NT2/D1 (cell line): ENCODE measurements around the gene SEZ6.

Experiments
- DNase-seq: peaks from one replicate; pipeline ENCODE4 v3.0.0-alpha.2; 2011; ENCODE audit warnings: low read depth, low spot score
- H3K27me3 ChIP-seq: 2 replicates; pipeline ENCODE4 v1.6.0; 2011; ENCODE audit warnings: mild to moderate bottlenecking; ENCODE audit not compliant: insufficient read length, insufficient read depth
- H3K36me3 ChIP-seq: 2 replicates; pipeline ENCODE4 v1.6.1; 2011; ENCODE audit warnings: mild to moderate bottlenecking, low read length, mixed read lengths; ENCODE audit not compliant: insufficient read depth, insufficient read length
- H3K4me1 ChIP-seq: 2 replicates; pipeline ENCODE4 v1.5.1; 2011; ENCODE audit not compliant: insufficient read depth, insufficient read length
- H3K4me3 ChIP-seq: 2 replicates; pipeline ENCODE4 v1.5.1; 2011; ENCODE audit warnings: low read depth; ENCODE audit not compliant: insufficient read length
- H3K9ac ChIP-seq: 2 replicates; pipeline ENCODE4 v1.6.0; 2011; ENCODE audit warnings: low read depth; ENCODE audit not compliant: insufficient read length
- H3K9me3 ChIP-seq: 2 replicates; pipeline ENCODE4 v1.5.1; 2011; ENCODE audit warnings: mild to moderate bottlenecking, low read length; ENCODE audit not compliant: insufficient read depth
- SUZ12 ChIP-seq: IDR thresholded peaks from 2 replicates; pipeline ENCODE4 v1.6.1; 2011; ENCODE audit not compliant: insufficient read length, insufficient read depth; ENCODE audit errors: extremely low read depth
- YY1 ChIP-seq: IDR thresholded peaks from 2 replicates; pipeline ENCODE4 v1.6.1; 2011; ENCODE audit not compliant: insufficient read length, insufficient read depth
- ZNF274 ChIP-seq: IDR thresholded peaks from 2 replicates; pipeline ENCODE4 v1.6.1; 2011; ENCODE audit warnings: mild to moderate bottlenecking, low read depth, low read length

Gene SEZ6

DNA sequence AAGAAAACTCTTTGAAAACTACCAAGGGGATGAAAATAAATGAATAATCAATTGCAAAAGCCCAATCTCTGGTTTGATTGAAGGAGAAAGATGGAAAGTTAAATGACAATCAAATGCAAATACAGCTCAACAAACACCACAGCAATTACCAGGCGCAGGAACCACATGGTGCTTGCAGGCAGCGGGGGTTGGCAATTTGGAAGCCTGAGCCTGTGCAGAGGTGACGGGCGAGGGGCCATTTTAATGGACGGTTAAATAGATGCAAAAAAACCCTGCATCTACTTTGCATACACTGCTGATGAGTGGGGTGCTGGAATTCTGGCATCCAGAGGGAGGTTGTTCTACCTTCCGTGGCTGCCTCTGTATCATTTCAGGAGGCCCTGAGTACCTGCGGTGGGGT is 4.8 kb upstream of the SEZ6 start:
- no peak overlapping the region for H3K9ac ChIP-seq

DNA sequence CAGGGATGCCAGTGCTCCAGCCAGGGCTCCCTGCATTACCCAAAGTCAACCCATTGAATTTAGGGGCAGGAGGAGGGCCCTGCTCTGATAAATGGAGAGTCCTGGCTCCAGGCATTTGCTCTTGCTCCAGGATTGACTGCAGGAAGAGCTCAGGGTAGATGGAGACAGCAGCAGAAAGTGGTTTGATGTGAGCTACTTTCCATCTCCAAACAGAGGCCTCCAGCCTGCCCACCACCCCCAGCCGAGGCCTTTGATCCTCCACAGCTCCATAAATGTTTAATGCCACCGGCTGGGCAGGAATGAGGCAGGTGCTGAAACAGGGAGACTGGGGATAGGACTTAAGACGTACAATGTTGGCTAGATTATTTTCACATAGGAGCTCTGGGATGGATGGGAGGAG is 4.3 kb upstream of the SEZ6 start:
- peaks cover 21% of the 10 kb centered on the region for H3K27me3 ChIP-seq
- no peaks in the 10 kb centered on the region for H3K36me3 ChIP-seq
- no peak overlapping the region for H3K4me3 ChIP-seq
- TF ChIP-seq YY1 (no peak), SUZ12 (no peak), ZNF274 (no peak)
- H3K9me3 ChIP-seq = no peaks in the 10 kb centered on the region
- H3K4me1 ChIP-seq = peaks cover 4% of the 10 kb centered on the region
- no peak overlapping the region for H3K9ac ChIP-seq
- DNase-seq = no peak

More for the DNA sequence above, 4.8 kb upstream of the SEZ6 start:
- Histone ChIP-seq H3K4me3 (no peak overlapping the region), H3K4me1 (peaks cover 4% of the 10 kb centered on the region), H3K36me3 (no peaks in the 10 kb centered on the region), H3K27me3 (peaks cover 16% of the 10 kb centered on the region), H3K9me3 (no peaks in the 10 kb centered on the region)
- DNase-seq = no peak
- TF ChIP-seq ZNF274 = no peak
- TF ChIP-seq SUZ12 = no peak
- TF ChIP-seq YY1 = no peak

DNA sequence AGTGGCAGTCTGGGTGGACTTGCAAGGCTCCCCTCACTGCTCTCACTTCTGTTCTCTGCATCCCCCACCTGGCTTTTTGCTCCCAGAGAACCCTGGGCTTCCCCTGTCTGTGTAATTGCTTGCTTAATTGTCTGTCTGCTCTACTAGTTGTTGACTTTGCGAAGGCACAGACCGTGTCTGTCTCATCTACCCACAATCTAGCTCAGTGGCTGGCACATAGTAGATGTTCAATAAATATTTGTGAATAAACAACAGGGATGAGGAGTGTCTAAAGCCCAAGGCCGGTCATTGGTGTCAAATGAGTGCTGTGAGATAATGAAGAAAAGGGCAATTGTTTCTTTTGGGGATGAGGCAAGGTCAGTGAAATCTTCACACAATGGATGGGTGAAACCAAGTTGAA is 2.8 kb upstream of the SEZ6 start:
- Histone ChIP-seq H3K4me3 (no peak overlapping the region), H3K4me1 (peaks cover 4% of the 10 kb centered on the region), H3K27me3 (peaks cover 36% of the 10 kb centered on the region), H3K9ac (no peak overlapping the region), H3K36me3 (no peaks in the 10 kb centered on the region), H3K9me3 (no peaks in the 10 kb centered on the region)
- no peak for TF ChIP-seq SUZ12
- TF ChIP-seq ZNF274 = no peak
- TF ChIP-seq YY1 = no peak
- DNase-seq = no peak

DNA sequence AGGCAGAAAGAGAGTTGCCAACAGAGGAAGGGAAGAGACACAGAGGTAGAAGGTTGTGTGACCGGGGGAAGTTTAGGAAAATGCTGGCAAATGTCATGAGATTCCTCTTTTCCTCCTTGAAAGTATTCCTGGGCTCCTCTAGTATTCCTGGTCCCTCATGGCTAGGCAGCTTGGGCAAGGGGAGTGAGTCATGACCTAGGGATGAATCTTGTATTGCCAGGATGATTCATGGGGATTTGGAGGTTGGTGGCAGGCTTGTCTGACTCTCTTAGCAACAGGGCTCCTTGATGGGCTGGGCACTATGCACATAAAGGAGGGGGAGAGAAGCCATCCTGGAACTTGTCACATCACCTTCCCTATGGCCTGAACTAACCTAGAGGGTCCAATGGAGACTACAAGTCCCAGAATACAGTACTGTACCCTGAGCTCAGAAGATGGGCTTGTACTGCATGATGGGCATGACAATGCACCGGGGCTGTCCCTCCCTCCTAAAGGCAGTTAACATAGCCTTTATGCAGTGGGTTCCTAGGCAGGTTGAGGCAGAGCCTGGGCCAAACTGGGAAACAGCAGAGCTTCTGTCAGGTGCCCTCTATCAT is 2.1 kb upstream of the SEZ6 start:
- Histone ChIP-seq H3K27me3 (peaks cover 42% of the 10 kb centered on the region), H3K9ac (no peak overlapping the region), H3K9me3 (no peaks in the 10 kb centered on the region), H3K36me3 (no peaks in the 10 kb centered on the region), H3K4me3 (no peak overlapping the region), H3K4me1 (peaks cover 4% of the 10 kb centered on the region)
- DNase-seq = no peak
- no peak for TF ChIP-seq ZNF274
- TF ChIP-seq YY1 = no peak
- TF ChIP-seq SUZ12 = no peak

DNA sequence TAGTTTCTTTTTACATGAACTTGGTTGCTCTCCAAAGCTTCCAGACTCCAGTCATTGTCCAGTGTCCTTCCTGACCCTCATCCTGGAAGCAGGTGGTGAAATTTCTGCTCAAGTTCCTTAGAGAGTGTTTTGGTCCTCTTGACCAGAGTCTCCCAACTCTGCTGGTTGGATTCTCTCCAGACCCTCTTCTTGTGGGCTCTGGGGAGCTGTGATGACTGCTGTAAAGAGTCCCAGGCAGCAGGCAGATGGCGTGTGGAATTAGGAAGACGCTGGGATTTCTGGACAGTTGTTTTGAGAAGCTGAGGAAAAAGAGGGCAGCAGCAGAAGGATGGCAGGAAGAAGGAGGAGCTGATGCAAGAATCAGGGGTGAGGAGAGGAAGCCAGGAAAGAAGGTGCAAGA is 1.6 kb upstream of the SEZ6 start:
- Histone ChIP-seq H3K4me1 (peaks cover 4% of the 10 kb centered on the region), H3K27me3 (peaks cover 43% of the 10 kb centered on the region), H3K36me3 (no peaks in the 10 kb centered on the region), H3K9ac (no peak overlapping the region), H3K9me3 (no peaks in the 10 kb centered on the region), H3K4me3 (no peak overlapping the region)
- no peak for TF ChIP-seq ZNF274
- no peak for TF ChIP-seq YY1
- TF ChIP-seq SUZ12 = no peak
- DNase-seq = no peak

DNA sequence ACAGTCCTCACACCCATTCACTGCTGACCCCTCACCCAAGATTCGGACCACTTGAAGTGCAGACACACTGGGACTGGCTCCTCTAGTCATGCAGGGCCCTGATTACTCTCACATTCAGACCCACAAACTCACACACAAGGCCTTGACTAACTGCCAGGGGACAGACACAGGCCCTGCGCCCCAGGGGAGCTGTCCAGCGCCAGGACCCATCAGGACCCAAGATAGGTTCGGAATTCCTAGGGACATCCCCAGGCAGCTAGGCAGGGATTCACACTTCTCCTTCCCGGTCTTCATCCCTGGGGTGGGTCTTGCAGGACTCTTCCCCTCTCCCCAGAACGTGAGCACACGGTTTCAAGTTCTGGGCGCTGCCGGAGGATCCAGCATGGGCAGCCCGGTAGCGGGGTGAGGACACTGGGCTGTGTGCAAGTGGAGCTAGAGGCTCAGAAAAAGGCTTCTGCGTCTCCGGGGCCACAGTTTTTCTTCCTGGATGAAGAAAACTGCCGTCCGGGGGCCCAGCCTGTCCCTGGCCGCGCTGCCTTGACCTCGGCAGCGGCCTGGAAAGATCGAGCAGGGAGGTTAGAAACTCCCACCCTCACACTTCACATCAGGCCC is 1.6 kb downstream of the SEZ6 start:
- H3K9ac ChIP-seq = no peak overlapping the region
- peaks cover 52% of the 10 kb centered on the region for H3K27me3 ChIP-seq
- no peaks in the 10 kb centered on the region for H3K9me3 ChIP-seq
- TF ChIP-seq YY1 = no peak
- TF ChIP-seq SUZ12 = no peak
- TF ChIP-seq ZNF274 = no peak
- H3K4me3 ChIP-seq = no peak overlapping the region
- no peaks in the 10 kb centered on the region for H3K36me3 ChIP-seq
- DNase-seq = no peak
- H3K4me1 ChIP-seq = peaks cover 2% of the 10 kb centered on the region

DNA sequence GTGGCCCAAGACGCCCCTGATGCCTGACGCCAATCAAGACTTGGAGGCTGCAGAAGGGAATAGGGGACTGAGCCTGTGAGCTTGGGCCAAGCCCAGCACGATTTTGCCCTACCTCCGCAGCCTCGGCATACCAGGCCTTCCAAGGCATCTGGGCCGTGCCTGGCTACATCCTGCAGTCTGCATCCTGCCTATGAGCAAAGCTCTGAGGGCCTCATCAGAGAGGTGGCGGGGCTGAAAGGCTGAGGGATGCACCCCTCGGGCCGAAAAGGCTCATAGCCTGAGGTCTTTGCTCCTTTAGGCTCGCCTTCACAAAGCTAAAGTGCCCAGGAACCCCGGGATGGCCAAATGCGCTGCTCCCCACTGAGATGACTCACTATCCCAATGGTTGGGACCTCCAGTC is 2.5 kb downstream of the SEZ6 start:
- Histone ChIP-seq H3K4me1 (peaks cover 2% of the 10 kb centered on the region), H3K9ac (no peak overlapping the region), H3K27me3 (peaks cover 60% of the 10 kb centered on the region), H3K9me3 (no peaks in the 10 kb centered on the region), H3K36me3 (no peaks in the 10 kb centered on the region), H3K4me3 (no peak overlapping the region)
- no peak for TF ChIP-seq YY1
- no peak for TF ChIP-seq SUZ12
- TF ChIP-seq ZNF274 = no peak
- DNase-seq = no peak
